Mesenteric fat pad (tissue), 1 donor: ENCODE data around the gene IL17F. TPM values are rescaled to one million over a fixed set of nuclear protein-coding genes. Genes with fewer than 3 reads are reported as not detected.
"Not testable (repeated sequence)": the region's sequence is repeated elsewhere in the genome, so short reads cannot be mapped to it uniquely, and the experiment has no call there.

Experiments
- DNase-seq: peaks from one replicate; pipeline ENCODE4 v3.0.0-alpha.2; 2020; ENCODE audit warnings: low spot score
- total RNA-seq: library from RNA; stranded (reverse); fragmentation: NEBNext Ultra II Directional; extraction: Animal tissue kit (Norgen Biotek cat#: 25700); gene quantifications from one replicate; pipeline ENCODE4 v1.2.1, GENCODE V29; 2021
- donor health status: DM: yes; HTN: yes; CAD: no.

The IL17F gene
- total RNA-seq, 1 donor from 2014 or later: not detected

GRCh38 chr6:52245425-52245824 is 1.1 kb upstream of the IL17F start:
- DNase-seq: no peak

DNA sequence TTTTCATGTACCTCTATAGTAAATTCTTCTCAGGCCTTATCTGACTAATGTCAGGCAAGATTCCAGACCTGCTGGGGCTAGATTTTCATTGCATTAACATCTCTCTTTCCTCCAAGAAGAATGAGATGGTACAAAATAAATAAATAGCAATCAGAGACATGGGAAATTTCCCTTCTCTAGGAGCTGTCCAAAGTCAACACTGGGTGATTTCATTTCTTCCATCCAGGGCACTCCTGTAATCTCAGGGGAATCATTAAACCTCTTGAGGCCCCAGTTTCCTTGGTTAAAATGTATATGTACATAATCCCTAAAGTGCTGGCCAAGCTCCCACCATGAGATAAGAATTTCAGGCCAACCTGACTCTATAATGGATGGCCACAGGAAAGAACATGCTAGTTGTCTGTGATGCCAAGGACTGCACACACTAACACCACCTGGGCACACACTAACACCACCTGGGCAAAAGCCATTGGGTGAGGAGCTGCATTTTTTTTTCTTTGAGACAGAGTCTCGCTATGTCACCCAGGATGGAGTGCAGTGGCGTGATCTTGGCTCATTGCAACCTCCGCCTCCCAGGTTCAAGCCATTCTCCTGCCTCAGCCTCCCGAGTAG is 912 bp downstream of the IL17F start:
- DNase-seq: no peak

GRCh38 chr6:52241819-52242218 is 2.5 kb downstream of the IL17F start:
- DNase-seq: no peak

DNA sequence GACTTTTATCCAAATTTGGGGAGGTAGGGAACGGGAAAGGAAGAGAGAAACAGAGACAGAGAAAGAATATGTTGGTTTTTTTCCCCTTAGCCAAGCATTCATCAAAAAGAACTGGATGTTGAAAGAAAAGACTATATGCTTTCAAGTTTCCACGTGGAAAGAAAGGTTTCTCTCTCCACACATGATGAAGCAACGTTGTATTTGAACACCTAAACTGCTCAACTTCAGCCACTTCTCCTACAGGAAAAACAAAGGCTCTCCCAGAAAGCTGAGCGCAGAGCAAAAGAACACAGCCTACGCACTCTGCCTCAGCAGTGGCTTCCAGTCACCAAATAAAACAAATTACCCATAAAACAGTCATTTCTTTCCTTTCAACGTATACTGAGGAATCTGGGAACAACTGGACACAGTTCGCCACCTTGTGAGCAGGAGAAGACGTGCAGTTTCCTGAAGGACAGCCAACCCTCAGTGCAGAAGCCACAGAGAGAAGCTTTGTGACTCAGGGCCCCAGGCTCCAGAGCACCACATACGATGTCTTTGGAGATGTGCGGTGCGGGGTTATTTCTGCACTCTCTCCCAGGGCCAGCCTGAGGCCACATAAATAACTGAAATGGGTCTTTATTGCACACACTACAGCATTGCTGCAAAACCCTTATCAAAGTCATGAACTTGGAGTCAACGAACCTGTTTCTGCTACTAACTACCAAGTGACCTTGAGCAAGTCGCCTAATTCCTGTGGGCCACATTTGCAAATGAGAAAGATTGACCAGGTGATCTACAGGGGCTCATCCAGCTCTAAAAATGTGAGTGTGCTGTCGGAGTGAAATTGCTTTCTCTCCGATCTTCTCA is 10.1 kb downstream of the IL17F start:
- no peak for DNase-seq

GRCh38 chr6:52233005-52233404 is 11.3 kb downstream of the IL17F start:
- DNase-seq: no peak

DNA sequence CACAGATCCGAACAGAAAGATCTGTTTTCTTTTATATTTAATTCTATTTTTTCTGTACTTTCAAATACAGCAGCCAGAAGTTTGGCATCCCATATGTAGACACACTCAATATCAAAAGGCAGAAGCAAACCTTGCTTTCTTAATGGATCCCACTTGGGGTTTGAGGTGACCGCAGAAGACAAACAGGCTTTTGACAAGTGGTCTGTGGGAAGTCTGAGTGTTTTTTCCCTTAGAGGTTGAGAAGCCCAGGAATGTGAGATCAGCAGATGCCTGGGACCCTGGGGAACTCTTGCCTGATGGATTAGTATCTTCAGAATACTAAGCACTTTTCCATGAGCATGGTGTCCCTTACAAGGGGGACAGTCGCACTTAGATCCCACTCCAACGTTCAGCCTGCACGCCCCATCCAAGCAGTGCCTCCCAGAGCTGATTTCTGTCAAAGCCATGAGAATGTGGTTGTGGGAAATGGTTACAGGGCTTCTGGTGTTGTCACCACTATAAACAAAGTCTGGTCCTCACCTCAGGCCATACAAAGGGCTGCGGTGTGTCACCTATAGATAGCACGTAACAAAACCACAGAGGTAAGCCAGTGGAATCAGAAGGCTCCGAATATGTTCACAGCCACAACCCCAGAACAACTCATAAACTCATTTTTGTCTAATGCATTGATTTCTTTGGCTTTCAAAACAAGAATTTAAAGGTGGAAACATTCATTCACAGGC is 12.7 kb downstream of the IL17F start:
- no peak for DNase-seq

GRCh38 chr6:52230685-52231084 is 13.6 kb downstream of the IL17F start:
- no peak for DNase-seq

GRCh38 chr6:52227495-52227894 is 16.8 kb downstream of the IL17F start:
- DNase-seq: no peak

DNA sequence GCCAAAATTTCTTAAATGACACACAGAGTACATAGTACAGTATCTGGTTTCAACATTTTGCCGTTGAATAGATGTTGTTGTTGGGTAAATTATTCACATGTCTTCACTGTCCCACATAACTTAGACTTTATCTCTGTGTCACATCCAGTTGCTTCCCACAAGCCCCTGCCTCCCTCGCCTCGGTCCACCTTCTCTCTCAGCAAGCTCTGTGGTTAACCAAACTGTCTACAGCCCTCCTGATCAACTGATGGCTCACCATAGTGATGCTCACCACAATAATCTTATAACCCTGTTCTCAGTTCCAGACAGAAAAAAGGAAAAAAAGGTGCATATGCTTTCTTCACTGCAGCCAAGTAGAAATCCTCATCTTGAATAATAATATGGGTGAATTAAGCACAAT is 23.0 kb downstream of the IL17F start:
- DNase-seq: no peak

- no peak for DNase-seq
Observed at GRCh38 chr6:52217761-52218160, 26.5 kb downstream of the IL17F start.

- no peak for DNase-seq
Observed at GRCh38 chr6:52216932-52217575, 27.2 kb downstream of the IL17F start.

DNA sequence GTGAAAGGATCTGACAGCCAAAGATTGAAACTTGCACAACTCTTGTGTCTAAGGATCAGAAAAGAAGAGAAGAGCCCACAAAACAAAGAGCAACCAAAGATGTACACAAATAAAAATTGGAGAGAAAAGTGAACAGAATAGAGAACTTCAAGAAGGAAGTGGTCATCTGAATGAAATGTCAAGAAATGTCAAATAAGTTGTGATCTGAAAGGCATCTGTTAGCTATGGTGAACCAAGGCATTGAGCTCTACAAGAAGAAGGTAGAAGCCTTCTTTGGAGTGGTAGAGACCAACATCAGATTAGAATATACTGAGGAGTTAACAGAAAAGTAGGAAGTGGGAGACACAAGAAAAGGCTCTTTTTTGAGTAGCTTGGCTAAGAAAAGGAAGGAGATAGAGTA is 28.5 kb downstream of the IL17F start:
- DNase-seq: no peak

- no peak for DNase-seq
Observed at GRCh38 chr6:52213127-52213526, 31.2 kb downstream of the IL17F start.

DNA sequence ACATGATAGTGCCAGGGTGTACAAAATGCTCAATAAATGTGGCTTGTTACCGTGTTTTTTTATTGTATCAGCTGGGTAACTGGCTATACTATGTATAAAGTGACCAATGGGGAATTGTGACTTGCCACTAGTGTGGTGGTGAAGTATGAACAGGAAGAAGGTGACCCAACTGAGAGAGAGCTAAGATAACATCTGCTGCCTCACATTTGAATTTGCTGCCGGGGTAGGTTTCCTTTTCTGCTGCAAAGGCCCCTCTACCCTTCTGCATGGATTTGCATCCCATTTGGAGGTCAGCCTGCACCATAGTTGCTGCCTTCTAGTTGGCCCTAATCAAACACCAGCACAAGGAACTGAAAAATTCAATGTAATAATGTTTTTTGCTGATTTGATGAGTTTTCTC is 34.1 kb downstream of the IL17F start:
- DNase-seq: no peak

GRCh38 chr6:52209770-52210169 is 34.5 kb downstream of the IL17F start:
- DNase-seq: no peak

GRCh38 chr6:52208612-52209011 is 35.7 kb downstream of the IL17F start:
- DNase-seq: no peak

DNA sequence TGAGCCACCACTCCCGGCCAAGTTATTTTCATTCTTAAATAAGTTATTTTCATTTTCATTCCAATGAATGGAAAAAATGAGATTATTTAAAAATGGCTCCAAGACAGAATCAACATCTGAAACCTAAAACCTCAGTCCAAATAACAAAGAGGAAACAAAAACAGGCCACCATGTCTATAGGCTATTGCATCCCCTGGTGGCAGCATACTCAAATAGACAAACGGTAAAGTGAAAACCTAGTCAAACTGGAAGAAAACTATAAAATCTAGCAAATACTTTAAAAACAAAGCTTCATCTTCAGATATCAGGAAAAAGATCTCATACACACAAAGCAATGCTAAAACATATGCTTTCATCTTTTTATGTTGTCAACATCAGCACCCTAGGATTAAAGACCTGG is 37.2 kb downstream of the IL17F start:
- no peak for DNase-seq

- no peak for DNase-seq
Observed at GRCh38 chr6:52201493-52201892, 42.8 kb downstream of the IL17F start.

GRCh38 chr6:52201046-52201445 is 43.3 kb downstream of the IL17F start:
- DNase-seq: no peak

DNA sequence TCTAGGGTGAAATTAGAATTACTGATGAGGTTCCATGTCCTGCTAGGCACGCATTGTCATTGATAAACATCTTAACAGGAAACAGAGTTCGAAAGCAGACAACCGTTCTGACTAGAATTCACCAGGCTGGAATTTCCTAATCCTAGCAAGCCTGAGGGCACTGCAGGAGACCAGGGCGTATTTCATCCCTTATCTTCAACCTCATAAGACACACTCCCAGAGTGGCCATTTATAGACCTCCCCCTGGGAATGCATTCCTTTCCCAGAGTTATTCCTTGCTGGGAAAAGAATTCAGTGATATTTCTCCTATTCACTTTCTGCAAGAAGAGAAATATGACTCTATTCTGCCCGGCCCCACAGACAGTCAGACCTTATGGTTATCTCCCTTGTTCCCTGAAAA is 44.2 kb downstream of the IL17F start:
- not testable (repeated sequence) for DNase-seq

GRCh38 chr6:52195886-52196285 is 48.4 kb downstream of the IL17F start:
- DNase-seq: no peak

DNA sequence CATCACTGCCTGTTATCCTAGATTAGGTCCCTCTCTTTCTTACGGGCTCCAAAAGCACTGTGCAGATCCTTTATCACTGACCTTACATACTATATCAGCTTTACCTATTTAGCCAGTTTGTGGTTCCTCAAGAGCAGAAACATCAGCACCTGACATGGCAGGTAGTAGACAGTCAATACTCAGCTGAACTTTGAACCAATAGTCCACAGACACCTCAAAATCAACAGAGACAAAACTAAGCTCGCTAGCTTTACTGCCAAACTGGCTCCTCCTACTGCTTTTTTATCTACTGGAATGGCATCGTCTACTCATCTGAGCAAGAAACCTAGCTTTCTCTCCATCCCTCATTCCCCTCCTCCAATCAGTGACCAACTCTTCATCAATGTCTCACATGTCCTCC is 52.5 kb downstream of the IL17F start:
- no peak for DNase-seq
